ENCODE results near the gene IFNL3. TPM values are rescaled to one million over a fixed set of nuclear protein-coding genes. Genes with fewer than 3 reads are reported as not detected.
"Not testable (repeated sequence)": the region's sequence is repeated elsewhere in the genome, so short reads cannot be mapped to it uniquely, and the experiment has no call there.

Gene IFNL3
- not detected for polyA plus RNA-seq

DNA sequence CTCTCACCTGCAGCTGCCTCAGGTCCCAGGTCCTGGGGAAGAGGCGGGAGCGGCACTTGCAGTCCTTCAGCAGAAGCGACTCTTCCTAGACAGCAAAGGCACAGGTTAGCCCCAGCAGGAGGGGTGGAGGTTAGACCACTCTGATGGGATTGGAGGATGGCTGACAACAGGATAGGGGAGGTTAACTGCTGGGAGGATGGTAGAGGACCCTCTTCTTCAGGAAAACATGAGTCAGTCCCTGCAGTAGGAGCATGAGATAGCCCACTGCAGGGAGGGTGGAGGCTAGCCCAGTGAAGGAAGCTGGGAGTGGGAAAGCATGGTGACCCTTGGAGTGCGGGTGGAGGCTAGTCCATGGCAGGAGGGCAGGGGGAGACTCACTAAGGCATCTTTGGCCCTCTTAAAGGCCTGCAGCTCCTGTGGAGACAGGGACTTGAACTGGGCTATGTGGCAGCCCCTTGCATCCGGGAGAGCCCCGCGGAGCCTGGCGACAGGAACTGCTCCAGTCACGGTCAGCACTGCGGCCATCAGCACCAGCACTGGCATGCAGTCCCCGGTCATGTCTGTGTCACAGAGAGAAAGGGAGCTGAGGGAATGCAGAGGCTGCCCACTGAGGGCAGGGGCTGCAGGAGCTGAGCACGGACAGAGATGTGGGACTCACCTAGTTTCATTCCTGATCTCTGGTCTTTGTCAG, at the start of gene IFNL3:
IFNL3 (minus strand) TSS at position 597 of the 691 bp plus-strand sequence; CDS start at position 558, 39 bp downstream.
- H3K36me3 ChIP-seq (ENCODE audit: control insufficient read depth in 2 of 2, insufficient read depth in 2 of 2, low read length in 1 of 2); H3K4me3 ChIP-seq (ENCODE audit: low read depth in 1 of 2, low read length in 2 of 2); H3K9me3 ChIP-seq (ENCODE audit: control insufficient read depth in 2 of 2, insufficient read depth in 1 of 2, low read depth in 1 of 2, low read length in 1 of 2); H3K27me3 ChIP-seq (ENCODE audit: control insufficient read depth in 1 of 2, insufficient read depth in 2 of 2, low read length in 2 of 2); H3K27ac ChIP-seq (ENCODE audit: low read depth in 2 of 2, low read length in 1 of 2): not testable (repeated sequence)
- WGBS, 2 donors = 74 to 86% methylated on average over 9 to 12 of the region's 12 CpGs
- H3K4me1 ChIP-seq (ENCODE audit: control insufficient read depth in 2 of 2, insufficient read depth in 2 of 2, low read length in 1 of 2) = peaks cover 5 to 10% of the 10 kb centered on the region in 2 donors

DNA sequence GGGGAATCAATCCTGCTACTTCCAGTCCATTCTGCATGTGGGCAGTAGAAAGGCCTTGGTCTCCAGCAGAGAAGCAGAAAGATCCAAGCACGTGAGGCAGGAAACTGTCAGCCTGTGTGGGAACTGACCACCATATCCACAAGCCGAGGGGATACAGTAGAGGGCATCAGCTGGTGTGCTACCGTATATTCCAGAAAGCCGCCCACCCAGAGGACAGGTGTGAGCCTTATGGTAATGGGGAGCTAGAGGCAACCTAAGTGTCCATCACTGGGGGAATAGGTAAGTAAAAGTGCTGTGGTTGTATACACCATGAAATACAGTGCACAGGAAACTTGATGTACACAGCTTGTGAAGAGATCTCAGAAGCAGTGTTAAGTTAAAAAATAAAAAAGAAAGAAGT, 48.6 kb upstream of the IFNL3 start:
- H3K4me3 ChIP-seq (ENCODE audit: low read depth in 1 of 2, low read length in 2 of 2) = no peak overlapping the region
- no peaks in the 10 kb centered on the region for H3K36me3 ChIP-seq (ENCODE audit: control insufficient read depth in 2 of 2, insufficient read depth in 2 of 2, low read length in 1 of 2)
- H3K27ac ChIP-seq (ENCODE audit: low read depth in 2 of 2, low read length in 1 of 2) = no peak overlapping the region
- H3K9me3 ChIP-seq (ENCODE audit: control insufficient read depth in 2 of 2, insufficient read depth in 1 of 2, low read depth in 1 of 2, low read length in 1 of 2) = no peaks in the 10 kb centered on the region
- peaks cover 0 to 4% of the 10 kb centered on the region in 2 donors for H3K27me3 ChIP-seq (ENCODE audit: control insufficient read depth in 1 of 2, insufficient read depth in 2 of 2, low read length in 2 of 2)
- WGBS, 2 donors = 64 to 77% methylated on average over 4 of the region's 4 CpGs
- H3K4me1 ChIP-seq (ENCODE audit: control insufficient read depth in 2 of 2, insufficient read depth in 2 of 2, low read length in 1 of 2) = no peaks in the 10 kb centered on the region

DNA sequence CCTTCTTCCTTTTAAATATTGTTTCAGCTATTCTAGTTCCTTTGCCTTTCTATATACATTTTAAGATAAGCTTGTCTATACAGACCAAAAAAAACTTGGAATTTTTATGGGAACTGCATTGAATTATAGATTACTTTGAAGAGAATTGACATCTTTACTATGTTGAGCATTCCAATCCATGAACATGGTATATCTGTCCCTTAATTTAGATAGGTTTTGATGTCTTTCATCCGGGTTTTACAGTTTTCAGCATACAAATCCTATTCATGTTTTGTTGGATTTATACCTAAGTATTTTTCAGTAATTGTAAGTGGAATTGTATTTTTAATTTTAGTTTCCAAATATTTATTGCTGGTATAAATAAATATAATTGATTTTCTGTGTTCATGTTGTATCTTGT, 39.2 kb upstream of the IFNL3 start:
- Histone ChIP-seq H3K36me3 (ENCODE audit: control insufficient read depth in 2 of 2, insufficient read depth in 2 of 2, low read length in 1 of 2) (no peaks in the 10 kb centered on the region), H3K4me1 (ENCODE audit: control insufficient read depth in 2 of 2, insufficient read depth in 2 of 2, low read length in 1 of 2) (no peaks in the 10 kb centered on the region), H3K27ac (ENCODE audit: low read depth in 2 of 2, low read length in 1 of 2) (no peak overlapping the region), H3K9me3 (ENCODE audit: control insufficient read depth in 2 of 2, insufficient read depth in 1 of 2, low read depth in 1 of 2, low read length in 1 of 2) (peaks cover 0 to 4% of the 10 kb centered on the region in 2 donors), H3K4me3 (ENCODE audit: low read depth in 1 of 2, low read length in 2 of 2) (no peak overlapping the region), H3K27me3 (ENCODE audit: control insufficient read depth in 1 of 2, insufficient read depth in 2 of 2, low read length in 2 of 2) (no peaks in the 10 kb centered on the region)
- 83% methylated on average over 1 of the region's 1 CpG for WGBS, 2 donors

- H3K27me3 ChIP-seq (ENCODE audit: control insufficient read depth in 1 of 2, insufficient read depth in 2 of 2, low read length in 2 of 2) = no peaks in the 10 kb centered on the region
- no peak overlapping the region for H3K4me3 ChIP-seq (ENCODE audit: low read depth in 1 of 2, low read length in 2 of 2)
- H3K9me3 ChIP-seq (ENCODE audit: control insufficient read depth in 2 of 2, insufficient read depth in 1 of 2, low read depth in 1 of 2, low read length in 1 of 2) = peaks cover 0 to 4% of the 10 kb centered on the region in 2 donors
- 56 to 67% methylated on average over 1 of the region's 1 CpG for WGBS, 2 donors
- H3K36me3 ChIP-seq (ENCODE audit: control insufficient read depth in 2 of 2, insufficient read depth in 2 of 2, low read length in 1 of 2) = no peaks in the 10 kb centered on the region
- H3K27ac ChIP-seq (ENCODE audit: low read depth in 2 of 2, low read length in 1 of 2) = no peak overlapping the region
- H3K4me1 ChIP-seq (ENCODE audit: control insufficient read depth in 2 of 2, insufficient read depth in 2 of 2, low read length in 1 of 2) = no peaks in the 10 kb centered on the region
These were observed 37.2 kb upstream of the IFNL3 start for GRCh38 chr19:39282021-39282420.

DNA sequence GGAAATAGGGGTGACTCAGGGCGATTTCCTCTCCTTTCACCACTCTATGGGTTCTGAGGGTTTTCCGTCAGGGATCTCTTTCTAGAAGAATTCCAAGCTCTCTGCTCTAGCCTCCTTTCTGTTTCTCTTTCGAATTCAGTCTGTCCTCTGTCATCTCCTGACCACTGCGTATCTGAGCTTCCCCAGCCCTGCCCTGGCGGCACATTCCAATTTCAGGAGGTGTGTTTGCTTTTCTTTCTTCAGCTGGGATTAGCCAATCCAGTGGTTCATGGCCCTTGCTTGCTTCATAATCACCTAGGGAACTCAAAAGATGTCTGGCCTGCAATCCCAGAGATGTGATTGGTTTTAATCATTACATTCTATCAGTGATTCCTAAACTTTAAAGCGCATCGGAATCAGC, 32.8 kb upstream of the IFNL3 start:
- H3K4me1 ChIP-seq (ENCODE audit: control insufficient read depth in 2 of 2, insufficient read depth in 2 of 2, low read length in 1 of 2) = no peaks in the 10 kb centered on the region
- no peak overlapping the region for H3K4me3 ChIP-seq (ENCODE audit: low read depth in 1 of 2, low read length in 2 of 2)
- no peaks in the 10 kb centered on the region for H3K27me3 ChIP-seq (ENCODE audit: control insufficient read depth in 1 of 2, insufficient read depth in 2 of 2, low read length in 2 of 2)
- 74 to 77% methylated on average over 7 of the region's 7 CpGs for WGBS, 2 donors
- H3K27ac ChIP-seq (ENCODE audit: low read depth in 2 of 2, low read length in 1 of 2) = no peak overlapping the region
- H3K9me3 ChIP-seq (ENCODE audit: control insufficient read depth in 2 of 2, insufficient read depth in 1 of 2, low read depth in 1 of 2, low read length in 1 of 2) = peaks cover 0 to 4% of the 10 kb centered on the region in 2 donors
- no peaks in the 10 kb centered on the region for H3K36me3 ChIP-seq (ENCODE audit: control insufficient read depth in 2 of 2, insufficient read depth in 2 of 2, low read length in 1 of 2)

- H3K4me1 ChIP-seq (ENCODE audit: control insufficient read depth in 2 of 2, insufficient read depth in 2 of 2, low read length in 1 of 2) = no peaks in the 10 kb centered on the region
- no peak overlapping the region for H3K27ac ChIP-seq (ENCODE audit: low read depth in 2 of 2, low read length in 1 of 2)
- H3K4me3 ChIP-seq (ENCODE audit: low read depth in 1 of 2, low read length in 2 of 2) = no peak overlapping the region
- H3K9me3 ChIP-seq (ENCODE audit: control insufficient read depth in 2 of 2, insufficient read depth in 1 of 2, low read depth in 1 of 2, low read length in 1 of 2) = peaks cover 0 to 4% of the 10 kb centered on the region in 2 donors
- H3K27me3 ChIP-seq (ENCODE audit: control insufficient read depth in 1 of 2, insufficient read depth in 2 of 2, low read length in 2 of 2) = no peaks in the 10 kb centered on the region
- H3K36me3 ChIP-seq (ENCODE audit: control insufficient read depth in 2 of 2, insufficient read depth in 2 of 2, low read length in 1 of 2) = no peaks in the 10 kb centered on the region
- 85 to 90% methylated on average over 5 of the region's 5 CpGs for whole genome bisulfite sequencing, 2 donors
These were observed 31.9 kb upstream of the IFNL3 start for GRCh38 chr19:39276740-39277139.

DNA sequence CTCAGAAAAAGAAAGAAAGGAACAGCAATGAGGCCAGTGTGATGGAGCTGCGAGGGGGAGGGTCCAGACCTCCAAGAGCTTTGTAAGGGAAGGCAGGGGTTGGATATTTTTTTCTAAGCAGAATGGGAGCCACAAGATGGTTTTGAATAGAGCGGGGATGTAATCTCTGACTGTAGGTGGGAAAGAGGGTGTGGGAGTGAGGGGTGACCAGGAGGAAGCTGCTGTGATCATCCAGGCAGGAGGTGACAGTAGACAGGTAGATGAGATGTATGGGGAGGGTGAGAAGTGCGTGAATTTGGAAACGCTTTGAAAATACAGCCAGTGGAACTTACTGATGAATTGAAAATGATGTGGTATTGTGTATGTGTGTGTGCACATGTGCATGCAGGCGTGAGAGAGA, 30.8 kb upstream of the IFNL3 start:
- Histone ChIP-seq H3K9me3 (ENCODE audit: control insufficient read depth in 2 of 2, insufficient read depth in 1 of 2, low read depth in 1 of 2, low read length in 1 of 2) (no peaks in the 10 kb centered on the region), H3K4me1 (ENCODE audit: control insufficient read depth in 2 of 2, insufficient read depth in 2 of 2, low read length in 1 of 2) (no peaks in the 10 kb centered on the region), H3K4me3 (ENCODE audit: low read depth in 1 of 2, low read length in 2 of 2) (no peak overlapping the region), H3K27me3 (ENCODE audit: control insufficient read depth in 1 of 2, insufficient read depth in 2 of 2, low read length in 2 of 2) (no peaks in the 10 kb centered on the region), H3K36me3 (ENCODE audit: control insufficient read depth in 2 of 2, insufficient read depth in 2 of 2, low read length in 1 of 2) (no peaks in the 10 kb centered on the region), H3K27ac (ENCODE audit: low read depth in 2 of 2, low read length in 1 of 2) (no peak overlapping the region)
- 78 to 85% methylated on average over 5 of the region's 5 CpGs for WGBS, 2 donors

DNA sequence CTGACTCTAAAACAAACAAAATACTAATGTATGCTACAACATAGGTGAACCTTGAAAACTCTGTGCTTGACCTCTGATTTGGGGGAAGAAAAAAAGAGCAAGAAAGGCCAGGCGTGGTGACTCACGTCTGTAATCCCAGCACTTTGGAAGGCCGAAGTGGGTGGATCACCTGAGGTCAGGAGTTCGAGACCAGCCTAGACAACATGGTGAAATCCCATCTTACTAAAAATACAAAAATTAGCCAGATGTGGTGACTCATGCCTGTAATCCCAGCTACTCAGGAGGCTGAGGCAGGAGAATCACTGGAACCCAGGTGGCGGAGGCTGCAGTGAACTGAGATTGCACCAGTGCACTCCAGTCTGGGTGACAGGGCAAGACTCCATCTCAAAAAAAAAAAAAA, 29.1 kb upstream of the IFNL3 start:
- H3K4me3 ChIP-seq (ENCODE audit: low read depth in 1 of 2, low read length in 2 of 2); H3K27ac ChIP-seq (ENCODE audit: low read depth in 2 of 2, low read length in 1 of 2); H3K27me3 ChIP-seq (ENCODE audit: control insufficient read depth in 1 of 2, insufficient read depth in 2 of 2, low read length in 2 of 2); H3K4me1 ChIP-seq (ENCODE audit: control insufficient read depth in 2 of 2, insufficient read depth in 2 of 2, low read length in 1 of 2); H3K36me3 ChIP-seq (ENCODE audit: control insufficient read depth in 2 of 2, insufficient read depth in 2 of 2, low read length in 1 of 2); H3K9me3 ChIP-seq (ENCODE audit: control insufficient read depth in 2 of 2, insufficient read depth in 1 of 2, low read depth in 1 of 2, low read length in 1 of 2): not testable (repeated sequence)
- WGBS, 2 donors = 80 to 83% methylated on average over 5 of the region's 5 CpGs

DNA sequence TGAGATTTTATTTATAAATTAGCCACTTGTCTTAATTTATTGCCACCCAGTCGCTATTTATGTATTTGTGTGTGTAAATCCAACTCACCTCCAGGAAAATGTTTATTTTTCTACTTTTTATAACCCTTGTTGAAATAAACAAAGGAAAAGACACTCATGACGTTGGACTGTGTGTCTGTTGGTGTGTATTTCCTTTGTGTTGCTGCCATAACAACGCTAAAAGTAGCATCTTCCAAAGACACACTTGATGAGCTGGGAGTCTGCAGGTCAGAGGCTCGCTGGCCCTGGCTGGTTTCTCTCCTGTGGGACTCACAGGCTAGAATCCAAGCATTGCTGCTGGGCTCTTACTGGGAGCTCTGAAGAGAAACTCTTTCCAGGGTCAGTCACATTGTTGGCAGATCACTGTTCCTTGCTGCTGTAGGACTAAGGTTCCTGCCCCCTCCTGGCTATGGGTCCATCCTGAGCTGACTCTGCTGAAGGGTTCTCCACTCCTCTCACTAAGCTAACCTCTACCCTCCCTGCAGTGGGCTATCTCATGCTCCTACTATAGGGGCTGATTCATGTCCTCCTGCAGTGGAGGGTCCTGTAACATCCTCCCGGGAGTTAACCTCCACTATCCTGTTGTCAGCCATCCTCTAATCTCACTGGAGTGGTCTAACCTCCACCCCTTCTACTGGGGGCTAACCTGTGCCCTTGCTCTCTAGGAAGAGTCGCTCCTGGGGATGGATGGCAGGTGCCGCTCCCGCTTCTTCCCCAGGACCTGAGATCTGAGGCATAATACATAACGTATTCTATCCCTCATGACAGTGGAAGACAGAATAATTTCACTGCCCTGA, 25.4 kb upstream of the IFNL3 start:
- no peak overlapping the region for H3K27ac ChIP-seq (ENCODE audit: low read depth in 2 of 2, low read length in 1 of 2)
- no peaks in the 10 kb centered on the region for H3K9me3 ChIP-seq (ENCODE audit: control insufficient read depth in 2 of 2, insufficient read depth in 1 of 2, low read depth in 1 of 2, low read length in 1 of 2)
- H3K4me3 ChIP-seq (ENCODE audit: low read depth in 1 of 2, low read length in 2 of 2) = no peak overlapping the region
- no peaks in the 10 kb centered on the region for H3K4me1 ChIP-seq (ENCODE audit: control insufficient read depth in 2 of 2, insufficient read depth in 2 of 2, low read length in 1 of 2)
- H3K36me3 ChIP-seq (ENCODE audit: control insufficient read depth in 2 of 2, insufficient read depth in 2 of 2, low read length in 1 of 2) = no peaks in the 10 kb centered on the region
- H3K27me3 ChIP-seq (ENCODE audit: control insufficient read depth in 1 of 2, insufficient read depth in 2 of 2, low read length in 2 of 2) = peaks cover 0 to 1% of the 10 kb centered on the region in 2 donors
- whole genome bisulfite sequencing, 2 donors = 68 to 76% methylated on average over 9 of the region's 9 CpGs

Measured in esophagus (tissue), 2 donors.